Endothelial cell of umbilical vein (primary cell): ENCODE measurements around the gene TMEM108.

Source experiments
- EZH2 ChIP-seq: IDR thresholded peaks from 2 replicates; pipeline ENCODE4 v1.6.1; 2012; ENCODE audit warnings: borderline replicate concordance, low read depth, mild to moderate bottlenecking, moderate library complexity, low read length, inconsistent platforms; ENCODE audit not compliant: severe bottlenecking
- FOS ChIP-seq: IDR thresholded peaks from 2 replicates; pipeline ENCODE4 v1.6.1; 2011; ENCODE audit warnings: mild to moderate bottlenecking, low read length, moderate library complexity, borderline replicate concordance; ENCODE audit not compliant: insufficient read depth
- JUN ChIP-seq: IDR thresholded peaks from 2 replicates; pipeline ENCODE4 v1.6.1; 2011; ENCODE audit warnings: borderline replicate concordance, low read depth; ENCODE audit not compliant: insufficient read length, insufficient read depth
- MYC ChIP-seq: IDR thresholded peaks from one replicate; pipeline ENCODE4 v1.6.1; 2011; ENCODE audit warnings: mild to moderate bottlenecking, low read depth, low read length
- POLR2A ChIP-seq: IDR thresholded peaks from 2 replicates; pipeline ENCODE4 v1.6.1; 2012; ENCODE audit warnings: low read depth, mild to moderate bottlenecking, control low read depth, low read length
- POLR2AphosphoS5 ChIP-seq: IDR thresholded peaks from 2 replicates; pipeline ENCODE4 v1.6.1; 2012; ENCODE audit warnings: low read depth, mild to moderate bottlenecking, control low read depth, low read length, moderate library complexity; ENCODE audit not compliant: insufficient read depth
- TF ChIP-seq, protein P1 (sequence below), 2 donors: IDR thresholded peaks; 1 replicate in 1 of 2; 2 replicates in 1 of 2; pipeline ENCODE4 v1.5.1; 2011; ENCODE audit warnings: low read length in 2 of 2, mild to moderate bottlenecking in 2 of 2, moderate library complexity in 2 of 2, control low read depth in 1 of 2, inconsistent platforms in 1 of 2, low read depth in 1 of 2; ENCODE audit not compliant: insufficient read depth in 1 of 2; ENCODE audit errors: extremely low read depth in 1 of 2
- TF ChIP-seq, protein P2 (sequence below): IDR thresholded peaks from 2 replicates; pipeline ENCODE4 v1.6.1; 2011; ENCODE audit not compliant: insufficient read depth, insufficient read length

DNA sequence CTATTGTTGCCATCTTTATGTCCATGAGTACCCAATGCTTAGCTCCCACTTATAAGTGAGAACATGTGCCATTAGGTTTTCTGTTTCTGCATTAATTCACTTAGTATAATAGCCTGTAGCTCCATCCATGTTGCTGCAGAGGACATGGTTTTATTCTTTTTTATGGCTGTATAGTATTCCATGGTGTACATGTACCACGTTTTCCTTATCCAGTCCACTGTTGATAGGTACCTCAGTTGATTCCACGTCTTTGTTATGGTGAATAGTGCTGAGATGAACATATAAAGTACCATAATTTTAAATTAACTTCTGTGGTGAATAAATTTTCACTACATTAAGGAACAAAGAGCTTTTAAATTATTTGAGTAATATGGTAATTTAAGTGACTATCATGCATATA lies 211.3 kb downstream of the TMEM108 start:
- TF ChIP-seq, protein P1, sequence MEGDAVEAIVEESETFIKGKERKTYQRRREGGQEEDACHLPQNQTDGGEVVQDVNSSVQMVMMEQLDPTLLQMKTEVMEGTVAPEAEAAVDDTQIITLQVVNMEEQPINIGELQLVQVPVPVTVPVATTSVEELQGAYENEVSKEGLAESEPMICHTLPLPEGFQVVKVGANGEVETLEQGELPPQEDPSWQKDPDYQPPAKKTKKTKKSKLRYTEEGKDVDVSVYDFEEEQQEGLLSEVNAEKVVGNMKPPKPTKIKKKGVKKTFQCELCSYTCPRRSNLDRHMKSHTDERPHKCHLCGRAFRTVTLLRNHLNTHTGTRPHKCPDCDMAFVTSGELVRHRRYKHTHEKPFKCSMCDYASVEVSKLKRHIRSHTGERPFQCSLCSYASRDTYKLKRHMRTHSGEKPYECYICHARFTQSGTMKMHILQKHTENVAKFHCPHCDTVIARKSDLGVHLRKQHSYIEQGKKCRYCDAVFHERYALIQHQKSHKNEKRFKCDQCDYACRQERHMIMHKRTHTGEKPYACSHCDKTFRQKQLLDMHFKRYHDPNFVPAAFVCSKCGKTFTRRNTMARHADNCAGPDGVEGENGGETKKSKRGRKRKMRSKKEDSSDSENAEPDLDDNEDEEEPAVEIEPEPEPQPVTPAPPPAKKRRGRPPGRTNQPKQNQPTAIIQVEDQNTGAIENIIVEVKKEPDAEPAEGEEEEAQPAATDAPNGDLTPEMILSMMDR (IDR thresholded peaks at IDR 0.05; ENCODE audit: extremely low read depth in 1 of 2, insufficient read depth in 1 of 2, low read depth in 1 of 2, low read length in 2 of 2), result no peak
- no peak for TF ChIP-seq POLR2AphosphoS5
- TF ChIP-seq, protein P2, sequence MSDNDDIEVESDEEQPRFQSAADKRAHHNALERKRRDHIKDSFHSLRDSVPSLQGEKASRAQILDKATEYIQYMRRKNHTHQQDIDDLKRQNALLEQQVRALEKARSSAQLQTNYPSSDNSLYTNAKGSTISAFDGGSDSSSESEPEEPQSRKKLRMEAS, result no peak
- TF ChIP-seq FOS, result no peak
- TF ChIP-seq MYC, result no peak
- TF ChIP-seq EZH2, result no peak
- no peak for TF ChIP-seq POLR2A
- TF ChIP-seq JUN, result no peak
